Lower leg skin (tissue), 3 donors: Measurements from ENCODE around the gene GOLGA6C.
"Not testable (repeated sequence)": the region's sequence is repeated elsewhere in the genome, so short reads cannot be mapped to it uniquely, and the experiment has no call there.

Experiments
- POLR2A ChIP-seq, 2 donors: fragments of 450-650 bp; IDR thresholded peaks; one replicate each; pipeline ENCODE4 v1.6.1; 2016 to 2017; ENCODE audit warnings: antibody characterized with exemption in 2 of 2, mild to moderate bottlenecking in 1 of 2, moderate library complexity in 1 of 2
- TF ChIP-seq, protein P1 (sequence below), 3 donors: fragments of 450-650 bp; IDR thresholded peaks; one replicate each; pipeline ENCODE4 v1.5.1; 2016; ENCODE audit warnings: antibody characterized with exemption in 3 of 3, mild to moderate bottlenecking in 3 of 3, moderate library complexity in 2 of 3

DNA sequence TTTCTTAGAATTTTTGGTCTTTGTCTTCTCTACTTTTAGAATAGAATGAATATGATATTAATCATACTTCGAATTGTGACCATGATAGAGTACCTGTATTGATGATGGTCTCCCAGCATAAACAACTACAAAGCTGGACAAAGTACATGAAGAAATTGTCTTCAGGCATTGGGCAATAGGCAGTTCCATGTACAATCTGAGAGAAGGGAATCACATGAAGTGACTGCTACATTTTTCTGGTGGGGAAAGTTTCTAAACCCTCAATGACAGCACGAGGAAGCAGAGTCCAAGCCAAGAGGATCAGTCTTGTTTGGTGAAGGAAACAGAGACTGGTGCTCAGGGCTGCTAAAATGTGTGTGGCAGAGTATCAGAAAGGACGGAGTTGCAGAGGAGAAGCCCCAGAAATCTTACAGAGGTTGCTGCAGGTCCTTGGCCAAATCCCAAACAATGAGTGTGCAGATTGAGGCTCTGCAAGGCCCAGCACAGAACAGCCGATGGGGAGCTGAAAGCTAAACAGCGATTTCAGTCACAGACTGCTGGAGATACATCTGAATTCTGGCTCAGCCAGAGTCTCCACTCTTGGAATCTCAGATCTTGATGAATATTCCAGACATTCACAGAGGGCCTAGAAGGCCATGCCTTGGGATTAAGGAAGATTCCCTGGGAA is 61.2 kb downstream of the GOLGA6C start:
- not testable (repeated sequence) for TF ChIP-seq POLR2A (IDR thresholded peaks at IDR 0.05)
- TF ChIP-seq, protein P1, sequence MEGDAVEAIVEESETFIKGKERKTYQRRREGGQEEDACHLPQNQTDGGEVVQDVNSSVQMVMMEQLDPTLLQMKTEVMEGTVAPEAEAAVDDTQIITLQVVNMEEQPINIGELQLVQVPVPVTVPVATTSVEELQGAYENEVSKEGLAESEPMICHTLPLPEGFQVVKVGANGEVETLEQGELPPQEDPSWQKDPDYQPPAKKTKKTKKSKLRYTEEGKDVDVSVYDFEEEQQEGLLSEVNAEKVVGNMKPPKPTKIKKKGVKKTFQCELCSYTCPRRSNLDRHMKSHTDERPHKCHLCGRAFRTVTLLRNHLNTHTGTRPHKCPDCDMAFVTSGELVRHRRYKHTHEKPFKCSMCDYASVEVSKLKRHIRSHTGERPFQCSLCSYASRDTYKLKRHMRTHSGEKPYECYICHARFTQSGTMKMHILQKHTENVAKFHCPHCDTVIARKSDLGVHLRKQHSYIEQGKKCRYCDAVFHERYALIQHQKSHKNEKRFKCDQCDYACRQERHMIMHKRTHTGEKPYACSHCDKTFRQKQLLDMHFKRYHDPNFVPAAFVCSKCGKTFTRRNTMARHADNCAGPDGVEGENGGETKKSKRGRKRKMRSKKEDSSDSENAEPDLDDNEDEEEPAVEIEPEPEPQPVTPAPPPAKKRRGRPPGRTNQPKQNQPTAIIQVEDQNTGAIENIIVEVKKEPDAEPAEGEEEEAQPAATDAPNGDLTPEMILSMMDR (IDR thresholded peaks at IDR 0.05), result not testable (repeated sequence)
